Ovary (tissue), 9 donors: ENCODE measurements around the gene FAM53C. TPM values are rescaled to one million over a fixed set of nuclear protein-coding genes. Genes with fewer than 3 reads are reported as not detected.

ENCODE experiments used
- DNase-seq, 5 donors: peaks; one replicate each; pipeline ENCODE4 v3.0.0-alpha.2; 2019 to 2020
- H3K27ac ChIP-seq, 2 donors: fragments of 200-600 bp; one replicate each; pipeline versions ENCODE4 v1.5.1 to v1.8.0; 2019 to 2022
- H3K27me3 ChIP-seq: fragments of 200-600 bp; one replicate; pipeline ENCODE4 v1.8.0; 2022
- H3K36me3 ChIP-seq: fragments of 200-600 bp; sonication (generic); one replicate; pipeline ENCODE4 v1.5.1; 2019
- H3K4me1 ChIP-seq: one replicate; pipeline ENCODE4 v1.8.1; 2013; ENCODE audit warnings: mild to moderate bottlenecking, moderate library complexity; ENCODE audit not compliant: insufficient read depth
- H3K4me3 ChIP-seq: fragments of 200-600 bp; sonication (generic); one replicate; pipeline ENCODE4 v1.5.1; 2017
- H3K9me3 ChIP-seq, 2 donors: fragments of 200-600 bp in 1 of 2; sonication (generic) in 1 of 2; one replicate each; pipeline versions ENCODE4 v1.5.1 to v1.8.1; 2013 to 2019; ENCODE audit warnings: mild to moderate bottlenecking in 1 of 2, moderate library complexity in 1 of 2
- CTCF ChIP-seq, 3 donors: fragments of 450-650 bp in 2 of 3; fragments of 200-600 bp in 1 of 3; IDR thresholded peaks; one replicate each; pipeline versions ENCODE4 v1.5.1 to v1.8.0; 2016 to 2022; ENCODE audit warnings: antibody characterized with exemption in 3 of 3, mild to moderate bottlenecking in 1 of 3
- EP300 ChIP-seq: sonication (generic); formaldehyde crosslinking; IDR thresholded peaks from one replicate; pipeline ENCODE4 v1.6.1; 2017; ENCODE audit warnings: antibody characterized with exemption
- POLR2A ChIP-seq: fragments of 450-650 bp; IDR thresholded peaks from one replicate; pipeline ENCODE4 v1.6.1; 2017; ENCODE audit warnings: antibody characterized with exemption, mild to moderate bottlenecking, moderate library complexity
- WGBS, 3 donors: extraction: QIAGEN DNeasy Blood & Tissue Kit in 1 of 3; methylation state at CpG; one replicate each; pipeline versions ENCODE4 v1.1.5 to v1.1.7; 2013 to 2017; 5-methylcytosine and 5-hydroxymethylcytosine counted together
- intact Hi-C, 4 donors: fragments of 100-400 bp; cut with DNase I; formaldehyde crosslinking; loops; one replicate each; pipeline versions ENCODE4 v1.11.0 to v1.15.1; 2022 to 2023
- polyA plus RNA-seq, 2 donors: library from polyadenylated mRNA; stranded (reverse); fragments of 200-250 nt in 1 of 2; fragments of 350-450 nt in 1 of 2; fragmentation: Illumina TruSeq in 1 of 2; extraction: RNeasy Lipid Tissue Mini Kit (QIAGEN cat#74804) in 1 of 2; gene quantifications; one replicate each; pipeline ENCODE4 v1.2.3, GENCODE V29; 2013 to 2014
- total RNA-seq, 7 donors: library from RNA; depleted of rRNA in 2 of 7; stranded (reverse); fragments of >200 nt in 2 of 7; fragmentation: NEBNext Ultra II Directional in 3 of 7; extraction: Animal tissue kit (Norgen Biotek cat#: 25700) in 3 of 7; gene quantifications; one replicate each; pipeline versions ENCODE4 v1.1.0 to v1.2.4, GENCODE V29; 2016 to 2023
- donor health status: DM: no; HTN: no; CAD: no; lungs with moderate emphysema.
- donor health status: DM: no; HTN: no; CAD: no.
- donor health status: Bipolar disorder and iron deficiency.
- donor health status: DM: yes; HTN: yes; CAD: no.
- donor health status: DM: no; HTN: no; CAD: no.
- donor health status: DM: yes; HTN: yes; CAD: no.

FAM53C gene
- total and polyA plus RNA-seq, 9 donors, result 13.1 to 29.3 (median 19.9) TPM

GRCh38 chr5:138391859-138392386 lies 53.9 kb downstream of the FAM53C start:
- H3K9me3 ChIP-seq, result no peaks in the 10 kb centered on the region
- H3K27me3 ChIP-seq, result no peaks in the 10 kb centered on the region
- WGBS, 3 donors, result 88 to 90% (median 88%) methylated on average over 9 of the region's 9 CpGs
- H3K27ac ChIP-seq, result no peak overlapping the region
- no peaks in the 10 kb centered on the region for H3K36me3 ChIP-seq
- no peak for DNase-seq
- intact Hi-C loops, result no loop called here
- TF ChIP-seq EP300 (no peak), CTCF (IDR thresholded peaks at IDR 0.05) (no peak), POLR2A (no peak)
- H3K4me1 ChIP-seq, result no peaks in the 10 kb centered on the region
- H3K4me3 ChIP-seq, result no peak overlapping the region

Other genes starting within 250 kb of the FAM53C start
- gene NME5, start 198.8 kb upstream of the FAM53C start, total RNA-seq, result 10 to 100 TPM in 2 of 7 donors, 1 to 10 TPM in 5; 3.6 to 16.2 (median 7.2) TPM
- 1 to 10 TPM; 3.6 to 6.2 TPM for gene NME5, start 198.8 kb upstream of the FAM53C start, polyA plus RNA-seq
- gene BRD8, start 159.6 kb upstream of the FAM53C start, total RNA-seq, result 10 to 100 TPM; 37.2 to 56.2 (median 50.2) TPM
- 10 to 100 TPM; 44.0 to 74.8 TPM for gene BRD8, start 159.6 kb upstream of the FAM53C start, polyA plus RNA-seq
- gene KIF20A, start 159.2 kb upstream of the FAM53C start, total RNA-seq, result 1 to 10 TPM in 1 of 7 donors, under 1 TPM in 4, not detected in 2; 0.10 to 1.1 (median 0.34) TPM
- 1 to 10 TPM in 1 of 2 donors, under 1 TPM in 1; 0.47 to 3.1 TPM for gene KIF20A, start 159.2 kb upstream of the FAM53C start, polyA plus RNA-seq
- gene CDC23, start 124.9 kb upstream of the FAM53C start, total RNA-seq, result 10 to 100 TPM; 10.6 to 24.0 (median 21.6) TPM
- gene CDC23, start 124.9 kb upstream of the FAM53C start, polyA plus RNA-seq, result 10 to 100 TPM; 14.6 to 28.8 TPM
- under 1 TPM in 5 of 7 donors, not detected in 2; 0.18 to 0.84 (median 0.32) TPM for gene GFRA3, start 63.6 kb upstream of the FAM53C start, total RNA-seq
- gene GFRA3, start 63.6 kb upstream of the FAM53C start, polyA plus RNA-seq, result 1 to 10 TPM in 1 of 2 donors, under 1 TPM in 1; 0.61 to 2.5 TPM
- under 1 TPM in 2 of 7 donors, not detected in 5; 0.13 to 0.23 TPM for gene CDC25C, start 6.5 kb upstream of the FAM53C start, total RNA-seq
- under 1 TPM; 0.06 to 0.30 TPM for gene CDC25C, start 6.5 kb upstream of the FAM53C start, polyA plus RNA-seq
- 10 to 100 TPM; 42.9 to 79.0 (median 71.4) TPM for gene KDM3B, start 14.4 kb downstream of the FAM53C start, total RNA-seq
- 10 to 100 TPM; 38.8 to 70.1 TPM for gene KDM3B, start 14.4 kb downstream of the FAM53C start, polyA plus RNA-seq
- 10 to 100 TPM in 1 of 7 donors, 1 to 10 TPM in 6; 3.5 to 11.4 (median 5.7) TPM for gene REEP2, start 100.8 kb downstream of the FAM53C start, total RNA-seq
- gene REEP2, start 100.8 kb downstream of the FAM53C start, polyA plus RNA-seq, result 1 to 10 TPM; 3.5 to 8.0 TPM
- gene EGR1, start 127.2 kb downstream of the FAM53C start, total RNA-seq, result 100 to 1,000 TPM in 4 of 7 donors, 10 to 100 TPM in 3; 72.7 to 346 (median 123) TPM
- gene EGR1, start 127.2 kb downstream of the FAM53C start, polyA plus RNA-seq, result 100 to 1,000 TPM in 1 of 2 donors, 10 to 100 TPM in 1; 60.4 to 361 TPM
- gene ETF1, start 205.0 kb downstream of the FAM53C start, total RNA-seq, result 100 to 1,000 TPM in 1 of 7 donors, 10 to 100 TPM in 6; 41.3 to 106 (median 68.3) TPM
- gene ETF1, start 205.0 kb downstream of the FAM53C start, polyA plus RNA-seq, result 10 to 100 TPM; 29.3 to 70.0 TPM
- 100 to 1,000 TPM; 147 to 340 (median 180) TPM for gene HSPA9, start 237.1 kb downstream of the FAM53C start, total RNA-seq
- gene HSPA9, start 237.1 kb downstream of the FAM53C start, polyA plus RNA-seq, result 100 to 1,000 TPM in 1 of 2 donors, 10 to 100 TPM in 1; 85.4 to 220 TPM